Bronchial epithelial cell (primary cell): ENCODE data around the gene SLC38A1. TPM values are rescaled to one million over a fixed set of nuclear protein-coding genes. Genes with fewer than 3 reads are reported as not detected.

ENCODE experiments used
- DNase-seq: peaks from one replicate; pipeline ENCODE4 v3.0.0-alpha.2; 2010; ENCODE audit warnings: low read depth
- FAIRE-seq: peaks from 2 replicates; lab custom pipeline; 2011; peaks lifted over from hg19 to GRCh38; lab: Jason Lieb, UNC
- H3K27me3 ChIP-seq: 2 replicates; pipeline ENCODE4 v1.5.1; 2011; ENCODE audit warnings: low read length; ENCODE audit not compliant: control insufficient read depth, insufficient read depth
- H3K36me3 ChIP-seq: 2 replicates; pipeline ENCODE4 v1.5.1; 2011; ENCODE audit warnings: low read length; ENCODE audit not compliant: control insufficient read depth, insufficient read depth
- H3K4me3 ChIP-seq: 2 replicates; pipeline ENCODE4 v1.5.1; 2011; ENCODE audit warnings: mild to moderate bottlenecking, low read depth, low read length, control low read depth
- total RNA-seq: library from RNA; depleted of rRNA; stranded (reverse); fragments of >200 nt; gene quantifications from 2 replicates; pipeline ENCODE4 v1.2.1, GENCODE V29; 2014
- TF ChIP-seq, protein P1 (sequence below): IDR thresholded peaks from 2 replicates; pipeline ENCODE4 v1.5.1; 2011; ENCODE audit warnings: mild to moderate bottlenecking, moderate library complexity, low read length, control low read depth, inconsistent platforms; ENCODE audit not compliant: insufficient read depth, severe bottlenecking

SLC38A1 gene
- total RNA-seq, 1 donor from 2014 or later, result 263 TPM

DNA sequence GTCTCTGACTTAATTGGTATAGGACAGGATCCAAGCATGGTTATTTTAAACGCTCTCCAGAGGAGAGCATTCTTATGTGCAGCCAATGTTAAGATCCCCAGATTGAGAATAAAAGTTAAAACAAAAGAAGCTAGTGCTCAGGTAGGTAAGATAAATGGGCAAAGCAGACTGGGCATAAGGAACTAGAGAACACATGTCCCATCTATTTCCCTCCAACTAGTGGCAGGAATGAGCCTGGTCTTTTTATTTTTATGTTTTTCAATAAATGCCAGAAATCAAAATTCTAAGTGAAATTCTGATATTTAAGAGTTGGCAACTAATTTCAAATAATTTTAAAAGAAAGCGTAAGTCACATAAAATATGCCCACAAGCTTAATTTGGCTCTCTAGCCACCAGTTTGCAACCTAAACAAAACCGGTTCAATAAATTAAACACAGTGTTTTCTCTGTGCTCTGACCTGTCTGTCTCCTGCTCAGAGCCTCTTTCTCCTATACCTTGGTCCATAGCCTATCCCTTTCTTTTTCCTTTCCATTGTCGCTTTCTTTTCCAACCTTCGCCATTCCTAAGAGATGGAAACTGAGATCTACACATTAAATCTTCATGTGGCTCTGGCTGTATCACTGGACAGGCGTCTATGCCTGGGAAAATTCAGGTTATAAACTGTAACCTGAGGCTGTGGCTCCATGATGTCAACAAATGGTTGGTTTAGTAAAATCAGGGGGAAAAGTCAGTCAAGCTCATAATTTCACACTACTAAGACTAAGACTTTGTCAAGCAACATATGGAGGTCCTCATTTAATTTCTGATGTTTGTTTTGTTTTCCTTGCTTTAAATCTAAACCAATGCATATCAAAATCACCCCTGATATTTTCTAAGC is 5.5 kb downstream of the SLC38A1 start:
- TF ChIP-seq, protein P1, sequence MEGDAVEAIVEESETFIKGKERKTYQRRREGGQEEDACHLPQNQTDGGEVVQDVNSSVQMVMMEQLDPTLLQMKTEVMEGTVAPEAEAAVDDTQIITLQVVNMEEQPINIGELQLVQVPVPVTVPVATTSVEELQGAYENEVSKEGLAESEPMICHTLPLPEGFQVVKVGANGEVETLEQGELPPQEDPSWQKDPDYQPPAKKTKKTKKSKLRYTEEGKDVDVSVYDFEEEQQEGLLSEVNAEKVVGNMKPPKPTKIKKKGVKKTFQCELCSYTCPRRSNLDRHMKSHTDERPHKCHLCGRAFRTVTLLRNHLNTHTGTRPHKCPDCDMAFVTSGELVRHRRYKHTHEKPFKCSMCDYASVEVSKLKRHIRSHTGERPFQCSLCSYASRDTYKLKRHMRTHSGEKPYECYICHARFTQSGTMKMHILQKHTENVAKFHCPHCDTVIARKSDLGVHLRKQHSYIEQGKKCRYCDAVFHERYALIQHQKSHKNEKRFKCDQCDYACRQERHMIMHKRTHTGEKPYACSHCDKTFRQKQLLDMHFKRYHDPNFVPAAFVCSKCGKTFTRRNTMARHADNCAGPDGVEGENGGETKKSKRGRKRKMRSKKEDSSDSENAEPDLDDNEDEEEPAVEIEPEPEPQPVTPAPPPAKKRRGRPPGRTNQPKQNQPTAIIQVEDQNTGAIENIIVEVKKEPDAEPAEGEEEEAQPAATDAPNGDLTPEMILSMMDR, result peak; percentile 26
- no peak for FAIRE-seq
- H3K4me3 ChIP-seq, result no peak overlapping the region
- H3K27me3 ChIP-seq, result no peaks in the 10 kb centered on the region
- peaks cover 3% of the 10 kb centered on the region for H3K36me3 ChIP-seq
- no peak for DNase-seq

DNA sequence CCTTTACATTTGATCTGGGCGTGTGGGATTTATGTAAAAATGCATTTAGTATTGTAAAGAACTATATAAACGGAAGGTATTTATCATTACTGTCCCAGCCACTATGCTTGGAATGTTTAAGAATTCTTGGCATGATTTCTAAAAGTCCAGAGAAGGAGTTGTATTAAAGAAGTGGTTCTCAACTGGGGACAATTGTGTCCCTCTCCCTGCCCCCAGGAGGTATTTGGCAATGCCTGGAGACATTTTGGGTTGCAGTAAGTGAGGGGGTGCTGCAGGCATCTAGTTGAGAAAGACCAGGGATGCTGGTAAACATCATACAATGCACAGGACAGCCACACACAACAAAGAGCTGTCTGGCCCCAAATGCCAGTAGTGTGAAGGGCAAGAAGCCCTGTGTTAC is 7.2 kb downstream of the SLC38A1 start:
- TF ChIP-seq, protein P1, result no peak
- peaks cover 7% of the 10 kb centered on the region for H3K36me3 ChIP-seq
- no peak for DNase-seq

DNA sequence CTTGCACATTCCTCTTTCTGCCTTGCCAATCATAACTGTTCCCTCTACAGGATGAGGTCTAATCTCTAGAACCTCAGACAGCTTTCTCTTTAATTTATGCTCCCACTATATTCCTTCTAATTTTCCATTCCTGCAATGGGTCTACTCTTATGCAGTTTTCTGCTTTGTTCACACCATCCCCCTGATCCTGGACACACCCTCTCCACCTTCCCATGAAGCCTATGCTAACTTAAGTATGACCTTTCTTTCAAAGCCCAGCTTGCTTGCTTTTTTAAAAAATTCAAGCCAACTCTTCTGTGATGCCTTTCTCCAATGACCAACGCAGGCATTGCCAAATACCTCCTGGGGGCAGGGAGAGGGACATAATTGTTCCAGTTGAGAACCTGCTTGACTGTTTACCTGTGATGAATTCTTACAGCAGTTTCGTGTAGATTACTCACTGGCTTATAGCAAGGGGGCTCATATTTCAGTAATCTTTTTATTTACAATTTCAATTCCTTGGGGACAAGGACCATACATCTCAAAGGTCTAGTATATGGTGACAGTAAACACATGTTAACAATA is 7.8 kb downstream of the SLC38A1 start:
- DNase-seq (peak; percentile 94), FAIRE-seq (no peak)
- Histone ChIP-seq H3K4me3 (no peak overlapping the region), H3K36me3 (peaks cover 8% of the 10 kb centered on the region), H3K27me3 (no peaks in the 10 kb centered on the region)
- TF ChIP-seq, protein P1, result no peak

More for the DNA sequence above, 7.2 kb downstream of the SLC38A1 start:
- Histone ChIP-seq H3K4me3 (no peak overlapping the region), H3K27me3 (no peaks in the 10 kb centered on the region)
- FAIRE-seq, result no peak

DNA sequence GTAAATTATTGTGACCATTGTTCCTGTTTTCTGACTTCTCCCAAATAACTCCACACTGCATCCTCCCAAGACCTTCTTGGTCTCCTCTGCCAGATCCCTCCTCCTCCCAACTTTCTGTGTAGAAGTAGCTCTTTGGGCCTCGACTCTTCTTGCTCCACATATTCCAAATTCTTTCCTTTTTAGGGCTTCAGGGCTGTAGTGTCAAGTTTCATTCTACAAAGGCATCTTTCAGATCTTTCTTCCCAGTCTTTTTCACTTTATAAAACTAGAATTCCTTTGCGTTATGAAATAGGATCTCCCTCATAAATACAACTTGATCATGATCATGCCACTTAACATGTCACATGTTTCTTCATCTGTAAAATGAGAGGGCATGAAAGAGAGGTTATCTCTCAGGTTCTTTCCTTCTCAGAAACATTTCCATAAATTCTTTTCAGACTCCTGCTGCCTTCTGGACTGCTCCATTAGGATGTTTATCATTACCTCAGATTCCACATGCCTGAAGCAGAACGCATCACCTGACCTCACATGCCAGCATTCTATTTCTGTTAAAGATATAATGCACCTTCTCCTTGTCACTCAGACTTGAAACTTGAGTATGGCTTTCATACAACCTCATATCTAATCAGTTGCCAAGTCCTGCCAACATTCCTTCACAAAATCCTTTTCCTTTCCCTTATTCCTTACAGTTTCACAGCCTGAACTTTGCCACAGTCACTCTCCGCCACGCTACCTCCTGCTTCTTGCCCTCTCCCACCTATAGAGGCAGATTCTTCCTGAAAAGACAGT is 8.5 kb downstream of the SLC38A1 start:
- FAIRE-seq (no peak), DNase-seq (no peak)
- no peaks in the 10 kb centered on the region for H3K27me3 ChIP-seq
- no peak overlapping the region for H3K4me3 ChIP-seq
- TF ChIP-seq, protein P1, result no peak
- H3K36me3 ChIP-seq, result peaks cover 8% of the 10 kb centered on the region

DNA sequence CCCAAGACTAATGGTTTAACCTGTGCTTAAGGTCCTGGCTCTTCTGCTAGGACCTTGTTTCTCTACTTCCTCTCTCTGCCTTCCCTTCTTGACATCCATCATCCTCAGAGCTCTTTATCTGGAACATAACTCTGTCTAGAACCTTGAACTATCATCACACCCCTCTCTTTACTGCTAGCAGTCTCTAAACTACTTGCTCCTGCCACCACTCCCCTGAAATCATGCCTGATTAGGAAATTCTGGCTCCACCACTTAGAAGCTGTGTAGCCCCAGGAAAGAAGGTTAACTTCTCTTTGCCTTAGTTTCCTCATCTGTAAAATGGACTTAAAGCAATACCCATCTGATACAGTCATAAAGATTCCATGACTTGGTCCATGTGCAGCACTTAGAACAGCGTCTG is 9.1 kb downstream of the SLC38A1 start:
- no peak overlapping the region for H3K4me3 ChIP-seq
- no peaks in the 10 kb centered on the region for H3K27me3 ChIP-seq
- TF ChIP-seq, protein P1, result no peak
- H3K36me3 ChIP-seq, result peaks cover 8% of the 10 kb centered on the region
- FAIRE-seq (no peak), DNase-seq (no peak)
